HTERT RPE-1 (cell line): ENCODE results near the gene POGLUT3.

Experiments
- in situ Hi-C: fragments of 300-500 bp; cut with MboI; formaldehyde crosslinking; loops from 4 replicates; pipeline ENCODE4 v1.14.3; 2020; ENCODE audit warnings: low sequenced_read_pairs

Gene POGLUT3

GRCh38 chr11:108498046-108498815 lies at the start of gene POGLUT3:
POGLUT3 (minus strand) TSS chr11:108498384; CDS start chr11:108498366, 18 bp downstream.
- in situ Hi-C loops, result no loop called here

GRCh38 chr11:108545909-108546501 lies 47.8 kb upstream of the POGLUT3 start:
- in situ Hi-C loops, result no loop called here

GRCh38 chr11:108543316-108543964 lies 45.3 kb upstream of the POGLUT3 start:
- in situ Hi-C loops, result no loop called here

GRCh38 chr11:108541531-108541930 lies 43.3 kb upstream of the POGLUT3 start:
- in situ Hi-C loops, result no loop called here

GRCh38 chr11:108538502-108538901 lies 40.3 kb upstream of the POGLUT3 start:
- in situ Hi-C loops, result no loop called here

GRCh38 chr11:108538022-108538424 lies 39.8 kb upstream of the POGLUT3 start:
- in situ Hi-C loops, result no loop called here

- in situ Hi-C loops, result no loop called here
Observed at GRCh38 chr11:108536783-108537182, 38.6 kb upstream of the POGLUT3 start.

- in situ Hi-C loops, result no loop called here
Observed at GRCh38 chr11:108535384-108535955, 37.3 kb upstream of the POGLUT3 start.

- in situ Hi-C loops, result no loop called here
Observed at GRCh38 chr11:108534274-108534882, 36.2 kb upstream of the POGLUT3 start.

- in situ Hi-C loops, result no loop called here
Observed at GRCh38 chr11:108530426-108530825, 32.2 kb upstream of the POGLUT3 start.

GRCh38 chr11:108527382-108527781 lies 29.2 kb upstream of the POGLUT3 start:
- in situ Hi-C loops, result no loop called here

GRCh38 chr11:108525161-108525560 lies 27.0 kb upstream of the POGLUT3 start:
- in situ Hi-C loops, result no loop called here

- in situ Hi-C loops, result no loop called here
Observed at GRCh38 chr11:108524422-108524821, 26.2 kb upstream of the POGLUT3 start.

- in situ Hi-C loops, result no loop called here
Observed at GRCh38 chr11:108522318-108522717, 24.1 kb upstream of the POGLUT3 start.

GRCh38 chr11:108518581-108518980 lies 20.4 kb upstream of the POGLUT3 start:
- in situ Hi-C loops, result no loop called here

GRCh38 chr11:108516125-108516524 lies 17.9 kb upstream of the POGLUT3 start:
- in situ Hi-C loops, result no loop called here

- in situ Hi-C loops, result no loop called here
Observed at GRCh38 chr11:108512708-108513107, 14.5 kb upstream of the POGLUT3 start.

- in situ Hi-C loops, result no loop called here
Observed at GRCh38 chr11:108511851-108512474, 13.8 kb upstream of the POGLUT3 start.

GRCh38 chr11:108508653-108509593 lies 10.7 kb upstream of the POGLUT3 start:
- in situ Hi-C loops, result no loop called here

- in situ Hi-C loops, result no loop called here
Observed at GRCh38 chr11:108501396-108501795, 3.2 kb upstream of the POGLUT3 start.
